GM20000 (cell line): Measurements from ENCODE around the gene PPP1CA.

Experiments used
- DNase-seq: peaks from one replicate; pipeline ENCODE4 v3.0.0; 2012; ENCODE audit warnings: low spot score
- TF ChIP-seq, protein P1 (sequence below): IDR thresholded peaks from 2 replicates; pipeline ENCODE4 v1.5.1; 2012; ENCODE audit warnings: mild to moderate bottlenecking, control low read depth; ENCODE audit errors: extremely low read depth, missing control alignments

PPP1CA gene

GRCh38 chr11:67349457-67349856, 52.2 kb downstream of the PPP1CA start:
- TF ChIP-seq, protein P1, sequence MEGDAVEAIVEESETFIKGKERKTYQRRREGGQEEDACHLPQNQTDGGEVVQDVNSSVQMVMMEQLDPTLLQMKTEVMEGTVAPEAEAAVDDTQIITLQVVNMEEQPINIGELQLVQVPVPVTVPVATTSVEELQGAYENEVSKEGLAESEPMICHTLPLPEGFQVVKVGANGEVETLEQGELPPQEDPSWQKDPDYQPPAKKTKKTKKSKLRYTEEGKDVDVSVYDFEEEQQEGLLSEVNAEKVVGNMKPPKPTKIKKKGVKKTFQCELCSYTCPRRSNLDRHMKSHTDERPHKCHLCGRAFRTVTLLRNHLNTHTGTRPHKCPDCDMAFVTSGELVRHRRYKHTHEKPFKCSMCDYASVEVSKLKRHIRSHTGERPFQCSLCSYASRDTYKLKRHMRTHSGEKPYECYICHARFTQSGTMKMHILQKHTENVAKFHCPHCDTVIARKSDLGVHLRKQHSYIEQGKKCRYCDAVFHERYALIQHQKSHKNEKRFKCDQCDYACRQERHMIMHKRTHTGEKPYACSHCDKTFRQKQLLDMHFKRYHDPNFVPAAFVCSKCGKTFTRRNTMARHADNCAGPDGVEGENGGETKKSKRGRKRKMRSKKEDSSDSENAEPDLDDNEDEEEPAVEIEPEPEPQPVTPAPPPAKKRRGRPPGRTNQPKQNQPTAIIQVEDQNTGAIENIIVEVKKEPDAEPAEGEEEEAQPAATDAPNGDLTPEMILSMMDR: no peak
- no peak for DNase-seq

- DNase-seq: no peak
- TF ChIP-seq, protein P1: no peak
These were observed 52.6 kb downstream of the PPP1CA start for GRCh38 chr11:67349036-67349435.
